Small intestine (tissue), 7 donors: ENCODE data around the gene KMT2D. TPM values are rescaled to one million over a fixed set of nuclear protein-coding genes. Genes with fewer than 3 reads are reported as not detected.

Experiments used
- DNase-seq, 2 donors: peaks; one replicate each; pipeline versions ENCODE4 v3.0.0 to v3.0.0-alpha.2; 2013
- FAIRE-seq: peaks from 2 replicates; lab custom pipeline; 2012; peaks lifted over from hg19 to GRCh38; lab: Jason Lieb, UNC
- H3K27ac ChIP-seq, 3 donors: one replicate each; pipeline ENCODE4 v1.5.1; 2013; ENCODE audit warnings: low read length in 2 of 3, mild to moderate bottlenecking in 2 of 3, control low read depth in 1 of 3, inconsistent platforms in 1 of 3, low read depth in 1 of 3, moderate library complexity in 1 of 3
- H3K27me3 ChIP-seq, 3 donors: one replicate each; pipeline ENCODE4 v1.6.1; 2013; ENCODE audit warnings: low read length in 3 of 3, inconsistent platforms in 1 of 3; ENCODE audit not compliant: control insufficient read depth in 3 of 3, insufficient read depth in 3 of 3
- H3K36me3 ChIP-seq, 3 donors: one replicate each; pipeline ENCODE4 v1.6.1; 2013; ENCODE audit warnings: low read length in 3 of 3, inconsistent platforms in 1 of 3, low read depth in 1 of 3, mild to moderate bottlenecking in 1 of 3, moderate library complexity in 1 of 3; ENCODE audit not compliant: control insufficient read depth in 3 of 3, insufficient read depth in 2 of 3
- H3K4me1 ChIP-seq, 3 donors: one replicate each; pipeline ENCODE4 v1.6.1; 2013; ENCODE audit warnings: low read length in 2 of 3, inconsistent platforms in 1 of 3, low read depth in 1 of 3, mild to moderate bottlenecking in 1 of 3, moderate library complexity in 1 of 3; ENCODE audit not compliant: control insufficient read depth in 3 of 3, insufficient read depth in 2 of 3
- H3K4me3 ChIP-seq, 3 donors: one replicate each; pipeline ENCODE4 v1.5.1; 2013; ENCODE audit warnings: low read length in 3 of 3, control low read depth in 1 of 3, inconsistent platforms in 1 of 3, low read depth in 1 of 3, mild to moderate bottlenecking in 1 of 3, moderate library complexity in 1 of 3
- H3K9me3 ChIP-seq, 2 donors: one replicate each; pipeline ENCODE4 v1.6.1; 2013; ENCODE audit warnings: low read depth in 1 of 2, low read length in 1 of 2; ENCODE audit not compliant: control insufficient read depth in 2 of 2, insufficient read depth in 1 of 2
- WGBS, 3 donors: extraction: QIAGEN DNeasy Blood & Tissue Kit; methylation state at CpG; one replicate each; pipeline ENCODE4 v1.1.7; 2013; 5-methylcytosine and 5-hydroxymethylcytosine counted together
- polyA plus RNA-seq, 4 donors: library from polyadenylated mRNA; stranded (reverse) in 3 of 4; unstranded in 1 of 4; fragments of 200-250 nt in 3 of 4; fragments of 120-200 nt in 1 of 4; gene quantifications; one replicate each; pipeline versions ENCODE4 v1.2.1 to v1.2.3, GENCODE V29; 2013
- donor health status: healthy with polysubstance abuse.
- donor health status: control.
- donor health status: control.
- donor health status: Bipolar disorder and iron deficiency.
- donor health status: healthy.

KMT2D gene
- polyA plus RNA-seq, 4 donors = 5.4 to 46.5 (median 22.8) TPM

GRCh38 chr12:49026678-49027480, 33.7 kb downstream of the KMT2D start:
- H3K4me1 ChIP-seq = no peaks in the 10 kb centered on the region
- H3K36me3 ChIP-seq = peaks cover 26 to 86% (median 26%) of the 10 kb centered on the region in 3 donors
- no peak overlapping the region for H3K4me3 ChIP-seq
- H3K27ac ChIP-seq = no peak overlapping the region
- no peaks in the 10 kb centered on the region for H3K27me3 ChIP-seq
- H3K9me3 ChIP-seq = no peaks in the 10 kb centered on the region
- WGBS, 3 donors = 83 to 91% (median 90%) methylated on average over 26 of the region's 26 CpGs
- DNase-seq (peak in 1 of 2 donors; percentile 82), FAIRE-seq (no peak)

- no peaks in the 10 kb centered on the region for H3K4me1 ChIP-seq
- 96 to 97% (median 97%) methylated on average over 21 of the region's 21 CpGs for WGBS, 3 donors
- no peak overlapping the region for H3K27ac ChIP-seq
- FAIRE-seq (no peak), DNase-seq (no peak)
- no peak overlapping the region for H3K4me3 ChIP-seq
- no peaks in the 10 kb centered on the region for H3K27me3 ChIP-seq
- H3K36me3 ChIP-seq = peaks cover 29 to 86% (median 30%) of the 10 kb centered on the region in 3 donors
- H3K9me3 ChIP-seq = no peaks in the 10 kb centered on the region
Observed at GRCh38 chr12:49026101-49026500, 34.5 kb downstream of the KMT2D start.

GRCh38 chr12:49025463-49025862, 35.1 kb downstream of the KMT2D start:
- Histone ChIP-seq H3K27me3 (no peaks in the 10 kb centered on the region), H3K27ac (no peak overlapping the region), H3K9me3 (no peaks in the 10 kb centered on the region), H3K4me1 (no peaks in the 10 kb centered on the region), H3K36me3 (peaks cover 26 to 86% (median 30%) of the 10 kb centered on the region in 3 donors), H3K4me3 (no peak overlapping the region)
- 81 to 94% (median 88%) methylated on average over 4 of the region's 4 CpGs for WGBS, 3 donors
- no peak for DNase-seq
- no peak for FAIRE-seq

GRCh38 chr12:49024543-49024942, 36.1 kb downstream of the KMT2D start:
- peaks cover 24 to 79% (median 30%) of the 10 kb centered on the region in 3 donors for H3K36me3 ChIP-seq

GRCh38 chr12:49023812-49024211, 36.8 kb downstream of the KMT2D start:
- Histone ChIP-seq H3K9me3 (no peaks in the 10 kb centered on the region), H3K4me3 (no peak overlapping the region), H3K27ac (no peak overlapping the region), H3K27me3 (no peaks in the 10 kb centered on the region), H3K36me3 (peaks cover 24 to 72% (median 30%) of the 10 kb centered on the region in 3 donors), H3K4me1 (no peaks in the 10 kb centered on the region)
- FAIRE-seq (no peak), DNase-seq (no peak)
- 95 to 97% (median 95%) methylated on average over 2 of the region's 2 CpGs for WGBS, 3 donors

More at GRCh38 chr12:49024543-49024942, 36.1 kb downstream of the KMT2D start:
- Histone ChIP-seq H3K9me3 (no peaks in the 10 kb centered on the region), H3K4me3 (no peak overlapping the region), H3K27me3 (no peaks in the 10 kb centered on the region), H3K4me1 (no peaks in the 10 kb centered on the region), H3K27ac (no peak overlapping the region)
- FAIRE-seq = no peak
- WGBS, 3 donors = 90 to 94% (median 93%) methylated on average over 12 of the region's 12 CpGs
- no peak for DNase-seq

- Histone ChIP-seq H3K4me1 (peaks cover under 1 to 3% (median 2%) of the 10 kb centered on the region in 3 donors), H3K36me3 (peaks cover 22 to 62% (median 23%) of the 10 kb centered on the region in 3 donors)
Observed at GRCh38 chr12:49022558-49023178, 37.9 kb downstream of the KMT2D start.

GRCh38 chr12:49021292-49021915, 39.2 kb downstream of the KMT2D start:
- no peak overlapping the region for H3K4me3 ChIP-seq
- no peaks in the 10 kb centered on the region for H3K27me3 ChIP-seq
- H3K9me3 ChIP-seq = no peaks in the 10 kb centered on the region
- H3K4me1 ChIP-seq = peaks cover 4 to 6% (median 4%) of the 10 kb centered on the region in 3 donors
- FAIRE-seq (no peak), DNase-seq (no peak)
- 86 to 87% (median 86%) methylated on average over 5 to 11 of the region's 11 CpGs for WGBS, 3 donors
- H3K27ac ChIP-seq = no peak overlapping the region
- peaks cover 21 to 49% (median 22%) of the 10 kb centered on the region in 3 donors for H3K36me3 ChIP-seq

More at GRCh38 chr12:49022558-49023178, 37.9 kb downstream of the KMT2D start:
- 94 to 96% (median 95%) methylated on average over 15 of the region's 15 CpGs for WGBS, 3 donors
- FAIRE-seq (no peak), DNase-seq (no peak)
- Histone ChIP-seq H3K27ac (no peak overlapping the region), H3K9me3 (no peaks in the 10 kb centered on the region), H3K27me3 (no peaks in the 10 kb centered on the region), H3K4me3 (no peak overlapping the region)

- no peak overlapping the region for H3K4me3 ChIP-seq
- peaks cover 4 to 6% (median 4%) of the 10 kb centered on the region in 3 donors for H3K4me1 ChIP-seq
- no peak for FAIRE-seq
- no peak overlapping the region for H3K27ac ChIP-seq
- no peak for DNase-seq
- WGBS, 3 donors = 83 to 87% (median 86%) methylated on average over 6 of the region's 6 CpGs
- H3K27me3 ChIP-seq = no peaks in the 10 kb centered on the region
- peaks cover 20 to 42% (median 22%) of the 10 kb centered on the region in 3 donors for H3K36me3 ChIP-seq
- H3K9me3 ChIP-seq = no peaks in the 10 kb centered on the region
Observed at GRCh38 chr12:49020441-49020840, 40.2 kb downstream of the KMT2D start.
